ENCODE results near the gene PHF12.

The PHF12 gene

DNA sequence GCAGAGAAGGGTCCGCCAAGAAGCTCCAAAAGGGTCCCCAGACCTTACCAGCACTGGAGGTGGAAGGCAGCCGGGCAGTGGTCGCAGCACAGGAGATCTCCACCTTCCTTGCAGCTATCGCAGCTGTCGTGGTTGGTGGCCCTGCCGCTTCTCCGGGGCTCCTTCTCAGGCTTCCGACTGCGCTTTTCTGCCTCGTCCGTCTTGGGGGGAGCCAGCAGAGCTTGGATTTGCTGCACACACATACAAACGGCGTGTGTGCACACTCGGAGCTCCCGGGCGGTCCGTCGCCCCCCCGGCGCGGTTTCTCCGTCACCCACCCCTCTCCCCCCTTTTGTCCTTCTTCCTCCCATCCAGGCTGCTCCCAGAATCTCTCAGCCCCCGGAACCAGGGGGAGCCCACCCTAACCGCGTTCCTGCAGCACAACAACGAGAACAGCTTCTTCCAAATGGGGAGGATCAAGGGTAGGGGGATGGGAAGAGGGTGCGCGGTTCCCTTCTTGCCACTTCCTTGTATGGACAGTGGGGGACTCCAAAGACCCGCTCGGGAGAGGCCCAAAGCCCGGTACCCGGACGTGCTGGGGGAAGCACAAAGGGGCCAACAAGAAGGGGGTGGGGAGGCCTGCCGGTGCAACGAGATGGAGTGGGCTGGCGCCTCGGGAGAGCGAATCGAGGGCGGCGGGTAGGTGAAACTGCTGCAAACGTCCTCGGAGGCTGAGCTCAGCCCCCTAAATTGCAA is 1.1 kb downstream of the PHF12 start:
- Histone ChIP-seq H3K4me3 (ENCODE audit: low read depth, low read length, poor library complexity, severe bottlenecking) (peak overlapping the region; percentile 94), H3K9me2 (ENCODE audit: low read depth, low read length) (no peaks in the 10 kb centered on the region), H3K9ac (ENCODE audit: low read length) (peak overlapping the region; percentile 92), H2AFZ (ENCODE audit: low read length) (no peak overlapping the region), H3K4me2 (ENCODE audit: low read length) (peak overlapping the region; percentile 94), H3K4me1 (ENCODE audit: insufficient read depth, low read length, severe bottlenecking) (peaks cover 46% of the 10 kb centered on the region), H3K27me3 (ENCODE audit: insufficient read depth, low read length) (no peaks in the 10 kb centered on the region), H3K9me3 (ENCODE audit: low read length) (no peaks in the 10 kb centered on the region), H3K79me2 (ENCODE audit: insufficient read depth, low read length) (peaks cover 56% of the 10 kb centered on the region), H3F3A (ENCODE audit: insufficient read depth, low read length) (no peaks in the 10 kb centered on the region), H3K27ac (ENCODE audit: low read depth, low read length, poor library complexity, severe bottlenecking) (peak overlapping the region; percentile 88), H4K20me1 (ENCODE audit: insufficient read depth, low read length) (no peaks in the 10 kb centered on the region), H3K36me3 (ENCODE audit: insufficient read depth, low read length) (peaks cover 20% of the 10 kb centered on the region; the same call in 1 of the 2 replicates)
- TF ChIP-seq, protein P1, sequence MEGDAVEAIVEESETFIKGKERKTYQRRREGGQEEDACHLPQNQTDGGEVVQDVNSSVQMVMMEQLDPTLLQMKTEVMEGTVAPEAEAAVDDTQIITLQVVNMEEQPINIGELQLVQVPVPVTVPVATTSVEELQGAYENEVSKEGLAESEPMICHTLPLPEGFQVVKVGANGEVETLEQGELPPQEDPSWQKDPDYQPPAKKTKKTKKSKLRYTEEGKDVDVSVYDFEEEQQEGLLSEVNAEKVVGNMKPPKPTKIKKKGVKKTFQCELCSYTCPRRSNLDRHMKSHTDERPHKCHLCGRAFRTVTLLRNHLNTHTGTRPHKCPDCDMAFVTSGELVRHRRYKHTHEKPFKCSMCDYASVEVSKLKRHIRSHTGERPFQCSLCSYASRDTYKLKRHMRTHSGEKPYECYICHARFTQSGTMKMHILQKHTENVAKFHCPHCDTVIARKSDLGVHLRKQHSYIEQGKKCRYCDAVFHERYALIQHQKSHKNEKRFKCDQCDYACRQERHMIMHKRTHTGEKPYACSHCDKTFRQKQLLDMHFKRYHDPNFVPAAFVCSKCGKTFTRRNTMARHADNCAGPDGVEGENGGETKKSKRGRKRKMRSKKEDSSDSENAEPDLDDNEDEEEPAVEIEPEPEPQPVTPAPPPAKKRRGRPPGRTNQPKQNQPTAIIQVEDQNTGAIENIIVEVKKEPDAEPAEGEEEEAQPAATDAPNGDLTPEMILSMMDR (IDR thresholded peaks at IDR 0.05; ENCODE audit: low read length) = no peak
- no peak for TF ChIP-seq EZH2 (IDR thresholded peaks at IDR 0.05; ENCODE audit: borderline replicate concordance, low read length)

DNA sequence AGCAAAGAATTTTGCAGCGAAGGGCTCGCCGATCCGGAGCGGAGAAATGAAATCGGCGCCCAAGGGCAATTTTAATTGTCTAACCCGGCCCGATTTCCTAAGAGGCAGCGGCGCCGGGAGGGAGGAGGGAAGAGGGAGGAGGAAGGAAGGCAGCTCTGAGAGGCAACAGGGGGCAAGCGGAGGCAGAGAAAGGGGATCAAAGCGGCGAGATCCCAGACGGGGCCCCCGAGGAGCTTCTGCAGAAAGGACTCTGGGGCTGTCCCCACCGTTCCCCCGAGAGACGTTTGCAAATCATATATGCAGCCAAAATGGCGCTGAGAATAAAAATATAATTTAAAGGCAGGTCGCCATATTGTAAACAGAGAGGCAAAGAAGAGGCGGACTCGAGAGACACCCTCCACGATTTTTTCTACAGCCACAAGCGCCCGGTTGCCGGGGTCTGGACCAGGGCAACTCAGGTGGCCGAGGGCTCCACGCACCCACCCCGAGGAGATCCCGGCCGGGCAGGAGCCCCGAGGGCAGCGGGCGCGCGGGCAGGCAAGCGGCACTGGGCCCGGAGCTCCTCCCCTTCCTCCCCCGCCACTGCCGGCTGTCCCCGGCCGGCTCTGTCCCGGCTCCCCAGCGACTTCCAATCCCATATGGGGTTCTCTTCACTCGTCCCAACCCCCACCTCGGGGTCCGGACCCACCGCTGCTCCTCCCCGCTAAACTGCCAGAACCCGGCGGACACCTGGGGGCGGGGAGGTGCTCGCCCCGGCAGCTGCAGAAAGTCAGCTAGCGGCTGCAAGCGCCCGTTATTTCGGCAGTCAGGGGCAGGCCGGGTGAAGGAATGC is 1.9 kb downstream of the PHF12 start:
- H3K4me3 ChIP-seq (ENCODE audit: low read depth, low read length, poor library complexity, severe bottlenecking) = peak overlapping the region; percentile 94
- peaks cover 3% of the 10 kb centered on the region; the same call in 1 of the 2 replicates for H4K20me1 ChIP-seq (ENCODE audit: insufficient read depth, low read length)
- H3K4me1 ChIP-seq (ENCODE audit: insufficient read depth, low read length, severe bottlenecking) = peaks cover 52% of the 10 kb centered on the region
- peak overlapping the region; percentile 92 for H3K9ac ChIP-seq (ENCODE audit: low read length)
- no peaks in the 10 kb centered on the region for H3K9me3 ChIP-seq (ENCODE audit: low read length)
- H2AFZ ChIP-seq (ENCODE audit: low read length) = no peak overlapping the region
- H3K79me2 ChIP-seq (ENCODE audit: insufficient read depth, low read length) = peaks cover 63% of the 10 kb centered on the region
- peak overlapping the region; percentile 88 for H3K27ac ChIP-seq (ENCODE audit: low read depth, low read length, poor library complexity, severe bottlenecking)
- peak overlapping the region; percentile 94 for H3K4me2 ChIP-seq (ENCODE audit: low read length)
- TF ChIP-seq, protein P1 (IDR thresholded peaks at IDR 0.05; ENCODE audit: low read length) = no peak
- TF ChIP-seq EZH2 (IDR thresholded peaks at IDR 0.05; ENCODE audit: borderline replicate concordance, low read length) = no peak
- no peaks in the 10 kb centered on the region for H3F3A ChIP-seq (ENCODE audit: insufficient read depth, low read length)
- H3K9me2 ChIP-seq (ENCODE audit: low read depth, low read length) = no peaks in the 10 kb centered on the region
- H3K27me3 ChIP-seq (ENCODE audit: insufficient read depth, low read length) = no peaks in the 10 kb centered on the region
- peaks cover 25% of the 10 kb centered on the region for H3K36me3 ChIP-seq (ENCODE audit: insufficient read depth, low read length)

DNA sequence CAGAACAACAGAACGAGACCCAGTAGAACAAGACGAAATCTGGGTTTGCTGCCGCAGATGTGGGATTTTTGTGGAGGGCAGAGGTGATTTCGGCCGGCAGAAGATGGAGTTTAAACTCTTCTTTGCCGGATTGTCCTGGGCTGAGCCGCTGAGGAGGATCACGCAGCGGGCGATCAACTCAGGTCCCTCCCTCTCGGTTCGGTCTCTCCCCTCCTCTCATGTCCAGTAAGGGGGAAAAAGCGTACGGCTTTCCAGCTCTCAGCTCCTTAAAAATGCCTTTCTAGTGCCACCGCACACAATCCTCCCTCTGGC is 2.5 kb downstream of the PHF12 start:
- Histone ChIP-seq H3K4me1 (ENCODE audit: insufficient read depth, low read length, severe bottlenecking) (peaks cover 52% of the 10 kb centered on the region), H3K4me3 (ENCODE audit: low read depth, low read length, poor library complexity, severe bottlenecking) (peak overlapping the region; percentile 94), H3K4me2 (ENCODE audit: low read length) (peak overlapping the region; percentile 94), H3K27me3 (ENCODE audit: insufficient read depth, low read length) (no peaks in the 10 kb centered on the region), H2AFZ (ENCODE audit: low read length) (no peak overlapping the region), H3K27ac (ENCODE audit: low read depth, low read length, poor library complexity, severe bottlenecking) (peak overlapping the region; percentile 88), H3K9ac (ENCODE audit: low read length) (peak overlapping the region; percentile 92), H3K79me2 (ENCODE audit: insufficient read depth, low read length) (peaks cover 69% of the 10 kb centered on the region), H3K9me3 (ENCODE audit: low read length) (no peaks in the 10 kb centered on the region), H3F3A (ENCODE audit: insufficient read depth, low read length) (no peaks in the 10 kb centered on the region), H3K36me3 (ENCODE audit: insufficient read depth, low read length) (peaks cover 31% of the 10 kb centered on the region), H4K20me1 (ENCODE audit: insufficient read depth, low read length) (peaks cover 3% of the 10 kb centered on the region; the same call in 1 of the 2 replicates), H3K9me2 (ENCODE audit: low read depth, low read length) (no peaks in the 10 kb centered on the region)
- TF ChIP-seq, protein P1 (IDR thresholded peaks at IDR 0.05; ENCODE audit: low read length) = no peak
- no peak for TF ChIP-seq EZH2 (IDR thresholded peaks at IDR 0.05; ENCODE audit: borderline replicate concordance, low read length)
